NCI-H2107 treated with DMSO at 0.1 percent for 48 hours (cell line): ENCODE data around the gene ILRUN.
A peak's percentile ranks its signal among the peaks of the same experiment; 100 is the strongest.
"Not testable (repeated sequence)": the region's sequence is repeated elsewhere in the genome, so short reads cannot be mapped to it uniquely, and the experiment has no call there.

Experiments used
- DNase-seq: peaks from one replicate; lab custom pipeline; 2025; ENCODE audit not compliant: unreplicated experiment; lab: John Stamatoyannopoulos, UW

The ILRUN gene

DNA sequence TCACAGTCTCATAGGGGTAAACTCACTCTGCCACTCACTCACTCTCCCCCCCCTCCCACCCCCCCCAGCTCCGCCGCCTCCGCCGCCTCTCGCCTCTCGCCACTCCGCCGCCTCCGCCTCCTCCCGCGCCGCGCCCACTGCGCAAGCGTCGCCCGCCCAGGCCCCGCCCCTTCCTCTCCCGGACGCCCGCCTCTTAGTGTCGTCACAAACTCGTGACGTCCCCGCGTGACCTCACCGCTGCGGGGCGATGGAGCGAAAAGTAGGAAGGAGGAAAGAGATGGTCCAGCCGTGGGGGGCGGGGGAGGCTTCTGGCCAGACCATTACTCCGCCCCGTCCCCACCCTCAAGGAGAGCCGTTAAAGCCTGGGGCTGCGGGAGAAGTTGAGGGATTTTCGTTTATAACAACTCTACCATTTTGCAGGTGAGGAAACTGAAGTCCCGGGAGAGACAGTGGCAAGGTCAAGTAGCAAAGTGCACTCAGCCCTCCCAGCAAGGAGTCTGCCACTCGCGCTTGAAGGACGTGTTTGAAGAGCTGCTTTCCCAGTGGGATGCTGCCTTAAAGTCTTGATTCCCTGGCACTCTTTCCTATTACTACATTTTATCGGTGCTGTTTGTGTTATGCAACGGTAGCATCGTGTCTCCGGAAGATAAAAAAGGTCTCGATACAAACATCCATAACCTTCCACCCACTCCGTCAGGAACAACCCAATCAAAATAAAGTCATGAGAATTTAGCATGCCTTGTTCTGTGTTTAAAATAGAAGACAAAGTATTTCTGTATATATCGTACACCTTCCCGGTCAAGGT, at the start of gene ILRUN:
TSS of gene ILRUN (minus strand) at position 29 of the 805 bp plus-strand sequence. CDS start 164 bp downstream, outside the sequence.
- DNase-seq, result peak; percentile 64

DNA sequence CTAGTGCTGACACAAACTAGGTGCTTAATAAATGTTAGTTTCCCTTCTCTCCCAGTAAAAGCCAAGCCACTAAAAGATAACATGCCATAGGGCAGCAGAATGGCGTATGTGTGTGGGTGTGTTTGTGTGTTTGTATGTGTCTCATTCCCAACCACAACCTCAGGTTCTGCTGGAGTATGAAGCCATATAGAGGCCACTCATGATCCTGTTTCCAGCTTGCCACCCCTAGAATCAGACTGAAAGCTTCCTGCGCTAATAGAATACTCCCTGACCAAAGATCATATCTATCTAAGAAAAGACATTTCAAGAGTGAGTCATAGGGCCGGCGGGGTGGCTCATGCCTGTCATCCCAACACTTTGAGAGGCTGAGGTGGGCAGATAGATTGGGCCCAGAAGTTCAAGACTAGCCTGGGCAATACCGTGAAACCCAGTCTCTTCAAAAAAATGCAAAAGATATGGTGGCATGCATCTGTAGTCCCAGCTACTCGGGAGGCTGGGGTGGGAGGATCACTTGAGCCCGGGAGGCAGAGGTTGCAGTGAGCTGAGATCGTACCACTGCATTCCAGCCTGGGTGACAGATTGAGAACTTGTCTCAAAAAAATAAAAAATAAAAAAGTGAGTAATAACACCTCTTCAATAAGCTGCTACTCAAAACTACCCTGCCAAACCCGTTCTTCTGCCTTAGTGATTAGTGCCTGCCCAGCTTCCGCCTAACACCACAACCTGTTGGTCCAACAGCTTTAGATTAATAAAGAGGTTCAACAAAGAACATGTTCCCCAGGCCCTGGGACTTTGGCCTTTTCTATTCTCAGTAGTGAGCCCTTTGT, 48.9 kb upstream of the ILRUN start:
- no peak for DNase-seq

DNA sequence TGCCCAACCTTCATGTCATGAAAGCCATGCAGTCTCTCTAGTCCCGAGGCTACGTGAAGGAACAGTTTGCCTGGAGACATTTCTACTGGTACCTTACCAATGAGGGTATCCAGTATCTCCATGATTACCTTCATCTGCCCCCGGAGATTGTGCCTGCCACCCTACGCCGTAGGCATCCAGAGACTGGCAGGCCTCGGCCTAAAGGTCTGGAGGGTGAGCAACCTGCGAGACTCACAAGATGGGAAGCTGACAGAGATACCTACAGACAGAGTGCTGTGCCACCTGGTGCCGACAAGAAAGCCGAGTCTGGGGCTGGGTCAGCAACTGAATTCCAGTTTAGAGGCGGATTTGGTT, 47.7 kb upstream of the ILRUN start:
- not testable (repeated sequence) for DNase-seq

DNA sequence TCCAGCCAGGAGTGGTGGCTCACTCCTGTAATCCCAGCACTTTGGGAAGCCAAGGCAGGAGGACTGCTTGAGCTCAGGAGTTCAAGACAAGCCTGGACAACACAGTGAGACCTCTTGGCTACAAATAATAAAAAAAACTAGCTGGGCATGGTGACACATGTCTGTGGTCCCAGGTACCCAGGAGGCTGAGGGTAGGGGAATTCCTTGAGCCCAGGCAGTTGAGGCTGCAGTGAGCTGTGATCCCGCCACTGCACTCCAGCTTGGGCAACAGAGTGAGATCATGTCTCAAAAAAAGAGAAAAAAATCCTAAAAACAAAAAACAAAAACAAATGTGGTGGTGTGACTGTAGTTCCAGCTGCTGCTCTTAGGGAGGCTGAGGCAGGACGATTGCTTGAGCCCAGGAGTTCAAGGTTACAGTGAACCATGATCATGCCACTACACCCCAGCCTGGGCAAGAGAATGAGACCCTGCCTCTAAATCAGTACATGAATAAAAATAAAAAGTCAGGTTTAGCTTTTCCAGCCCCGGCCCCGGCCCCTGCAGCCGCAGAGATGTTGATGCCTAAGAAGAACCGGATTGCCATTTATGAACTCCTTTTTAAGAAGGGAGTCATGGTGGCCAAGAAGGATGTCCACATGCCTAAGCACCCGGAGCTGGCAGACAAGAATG, 47.2 kb upstream of the ILRUN start:
- no peak for DNase-seq

DNA sequence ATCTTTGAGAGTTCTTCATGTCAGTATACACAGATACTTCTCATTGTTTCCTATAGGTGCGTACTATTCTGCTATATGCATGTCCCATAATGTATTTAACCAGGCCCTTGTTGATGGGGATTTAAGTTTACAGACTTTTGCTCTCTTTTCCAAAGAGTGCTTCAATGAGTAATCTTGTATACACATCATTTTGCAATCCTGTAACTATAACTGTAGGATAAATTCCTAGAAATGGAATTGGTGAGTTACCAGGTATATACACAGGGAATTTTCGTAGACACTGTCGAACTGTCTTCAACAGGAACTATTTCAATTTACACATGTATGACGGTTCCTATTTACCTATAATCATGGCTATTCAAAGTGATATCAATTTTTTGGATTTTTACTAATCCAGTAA, 45.5 kb upstream of the ILRUN start:
- no peak for DNase-seq

DNA sequence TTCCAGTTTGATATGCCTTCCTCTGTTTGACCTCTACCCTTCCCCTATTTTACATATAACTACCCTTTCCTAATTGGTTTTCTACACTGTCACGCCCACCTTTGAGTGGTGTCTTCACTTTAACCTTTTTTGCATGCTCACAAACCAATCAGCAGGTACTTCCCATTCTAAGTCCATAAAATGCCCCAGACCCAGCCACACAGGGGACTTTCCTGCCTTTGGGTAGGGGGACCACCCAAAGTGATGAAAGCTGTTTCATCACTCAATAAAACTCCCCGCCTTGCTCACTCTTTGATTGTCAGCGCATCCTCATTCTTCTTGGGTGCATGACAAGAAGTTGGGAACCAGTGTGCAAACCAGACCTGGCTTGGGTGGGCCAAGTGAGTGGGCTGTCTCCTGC, 40.3 kb upstream of the ILRUN start:
- no peak for DNase-seq

DNA sequence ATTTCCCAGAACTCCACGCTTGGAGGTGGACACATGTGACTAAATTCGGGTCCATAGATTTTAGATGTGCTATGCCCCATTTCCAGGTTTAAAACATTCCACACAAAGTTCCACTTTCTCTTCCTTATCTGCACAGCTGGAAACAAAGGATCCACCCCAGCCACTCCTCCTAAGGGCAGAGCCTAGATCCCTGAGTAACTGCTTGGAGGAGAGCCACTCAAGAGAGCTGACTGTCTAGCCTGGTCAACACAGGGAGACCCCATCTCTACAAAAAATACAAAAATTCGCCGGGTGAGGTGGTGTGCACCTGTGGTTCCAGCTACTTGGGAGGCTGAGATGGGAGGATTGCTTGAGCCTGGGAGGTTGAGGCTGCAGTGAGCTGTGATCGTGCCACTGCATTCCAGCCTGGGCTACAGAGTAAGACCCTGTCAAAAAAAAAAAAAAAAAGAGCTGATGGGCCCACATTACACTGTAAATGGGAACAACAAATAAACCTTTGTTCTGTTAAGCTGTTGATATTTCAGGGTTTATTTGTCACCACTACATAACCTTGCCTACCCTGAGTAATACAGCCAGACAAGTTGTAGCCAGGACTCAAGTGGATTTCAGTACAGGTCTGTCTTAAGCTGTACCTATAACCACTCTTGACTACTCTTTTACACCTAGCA, 35.0 kb upstream of the ILRUN start:
- no peak for DNase-seq

DNA sequence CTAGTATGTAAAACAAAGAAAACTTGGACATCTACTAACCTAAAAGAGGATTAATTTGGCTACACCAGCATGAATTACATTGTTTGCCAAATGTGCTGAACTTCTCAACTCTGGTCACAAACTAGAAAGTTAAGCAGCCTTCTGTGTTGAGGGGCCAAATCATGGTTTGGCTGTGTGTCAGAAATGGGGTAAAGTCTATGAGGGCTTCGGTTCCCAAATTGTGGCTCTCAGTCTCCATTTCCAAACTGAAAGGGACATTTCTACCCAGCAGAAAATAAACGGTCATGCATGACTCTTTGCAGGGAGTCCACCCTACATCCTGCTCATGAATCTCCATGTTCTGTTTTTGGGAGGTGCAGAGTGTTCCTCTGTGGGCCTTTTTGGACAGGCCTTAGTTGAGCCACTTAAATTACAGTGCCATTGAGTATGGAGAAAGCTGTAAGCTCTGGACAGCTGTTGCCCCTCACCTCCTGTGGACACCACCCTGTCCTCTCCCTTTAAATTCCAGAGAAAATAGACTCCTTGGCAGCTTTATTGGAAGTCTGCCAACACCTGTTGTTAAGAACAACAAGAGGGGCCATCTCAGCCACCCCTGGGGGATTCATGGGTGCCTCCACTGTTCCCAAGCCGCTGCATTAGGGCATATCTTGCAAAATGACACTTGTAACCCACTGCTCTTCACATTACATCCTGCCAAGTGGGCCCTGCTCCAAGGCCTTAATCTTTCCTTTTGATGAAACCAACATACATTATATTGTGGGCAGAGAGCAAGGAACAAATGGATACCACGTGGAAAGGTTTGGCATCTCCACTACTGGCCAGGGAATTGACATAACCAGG, 33.3 kb upstream of the ILRUN start:
- peak; percentile 27 for DNase-seq

DNA sequence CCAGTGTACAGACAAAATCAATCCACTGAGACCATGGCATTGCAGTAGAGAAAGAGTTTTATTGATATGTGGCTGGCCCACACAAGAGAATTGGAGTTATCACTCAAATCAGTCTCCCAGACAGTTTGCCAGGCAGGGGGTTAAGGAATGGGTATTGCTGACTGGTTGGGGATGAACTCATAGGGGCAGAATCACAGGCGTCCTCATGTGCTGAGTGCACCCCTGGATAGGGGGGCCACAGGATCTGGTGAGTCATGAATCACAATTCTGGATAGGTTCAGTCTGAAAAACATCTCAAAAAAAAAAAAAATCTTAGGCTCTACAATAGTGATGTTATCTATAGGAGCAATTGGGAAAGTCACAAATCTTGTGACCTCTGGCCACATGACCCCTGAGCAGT, 29.5 kb upstream of the ILRUN start:
- DNase-seq, result no peak

DNA sequence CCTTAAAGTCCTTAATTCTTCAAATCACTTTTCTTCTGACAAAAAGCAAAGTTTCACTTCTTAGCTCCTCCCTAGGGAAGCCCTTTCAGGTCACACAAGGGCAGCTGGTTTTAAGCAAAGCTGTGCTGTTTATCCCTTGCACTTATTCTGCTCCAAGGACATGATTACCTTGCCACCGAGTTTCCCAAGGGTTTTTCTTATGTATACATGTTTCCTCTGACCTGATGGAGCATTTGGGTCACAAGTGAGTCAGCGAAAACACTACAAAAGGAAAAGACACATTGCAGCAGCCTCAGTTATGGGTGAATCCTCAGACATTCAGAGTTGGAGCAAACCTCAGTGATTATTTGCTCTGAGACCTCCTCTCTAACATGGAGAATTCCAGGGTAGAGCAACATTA, 26.6 kb upstream of the ILRUN start:
- DNase-seq, result no peak

DNA sequence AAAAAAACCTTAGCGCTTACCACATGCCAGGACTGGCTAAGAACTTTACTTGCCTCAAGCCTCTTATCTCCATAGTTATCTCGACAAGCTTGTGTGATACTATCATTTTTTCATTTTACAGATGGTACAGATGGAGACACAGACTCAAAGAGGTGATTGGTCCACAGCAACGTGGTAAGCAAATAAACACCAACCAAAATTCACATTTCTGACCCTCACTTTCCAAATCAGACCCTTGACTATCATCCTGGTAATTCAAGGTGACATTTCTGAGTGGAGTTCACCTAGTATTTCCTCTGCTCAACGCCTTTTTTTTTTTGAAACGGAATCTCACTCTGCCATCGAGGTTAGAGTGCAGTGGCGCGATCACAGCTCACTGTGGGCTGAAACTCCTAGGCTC, 25.9 kb upstream of the ILRUN start:
- no peak for DNase-seq

DNA sequence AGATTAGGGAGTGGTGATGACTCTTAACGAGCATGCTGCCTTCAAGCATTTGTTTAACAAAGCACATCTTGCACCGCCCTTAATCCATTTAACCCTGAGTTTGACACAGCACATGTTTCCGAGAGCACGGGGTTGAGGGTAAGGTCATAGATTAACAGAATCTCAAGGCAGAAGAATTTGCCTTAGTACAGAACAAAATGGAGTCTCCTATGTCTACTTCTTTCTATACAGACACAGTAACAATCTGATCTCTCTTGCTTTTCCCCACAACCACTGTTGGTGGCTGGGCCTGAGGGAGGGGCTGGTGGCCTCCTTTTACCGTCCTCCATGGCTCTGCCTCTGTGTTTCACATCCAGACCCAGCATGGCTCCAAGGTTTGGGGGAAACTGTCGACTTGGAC, 23.6 kb upstream of the ILRUN start:
- not testable (repeated sequence) for DNase-seq

DNA sequence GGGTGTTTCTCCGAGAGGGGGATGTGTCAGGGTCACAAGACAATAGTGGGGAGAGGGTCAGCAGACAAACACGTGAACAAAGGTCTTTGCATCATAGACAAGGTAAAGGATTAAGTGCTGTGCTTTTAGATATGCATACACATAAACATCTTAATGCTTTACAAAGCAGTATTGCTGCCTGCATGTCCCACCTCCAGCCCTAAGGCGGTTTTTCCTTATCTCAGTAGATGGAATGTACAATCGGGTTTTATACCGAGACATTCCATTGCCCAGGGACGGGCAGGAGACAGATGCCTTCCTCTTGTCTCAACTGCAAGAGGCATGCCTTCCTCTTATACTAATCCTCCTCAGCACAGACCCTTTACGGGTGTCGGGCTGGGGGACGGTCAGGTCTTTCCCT, 23.1 kb upstream of the ILRUN start:
- DNase-seq, result not testable (repeated sequence)

DNA sequence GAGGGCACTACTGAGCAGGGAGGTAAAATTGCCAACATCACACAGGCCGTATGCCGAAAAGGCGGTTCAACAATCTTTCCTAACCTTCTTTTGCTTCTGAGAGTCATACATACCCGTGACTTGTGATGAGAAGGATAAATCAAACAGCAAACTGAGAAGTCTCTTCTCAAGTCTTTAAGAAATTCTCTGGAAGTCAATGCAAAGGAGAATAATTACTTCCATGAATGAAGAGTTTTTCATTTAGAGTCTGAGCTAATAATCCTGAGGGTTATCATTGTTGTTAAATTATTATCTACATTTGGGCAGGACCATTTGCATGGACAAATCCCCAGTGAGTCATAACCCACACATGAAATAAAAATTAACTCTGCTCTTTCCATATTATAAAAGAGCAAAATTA, 22.4 kb upstream of the ILRUN start:
- DNase-seq, result no peak

DNA sequence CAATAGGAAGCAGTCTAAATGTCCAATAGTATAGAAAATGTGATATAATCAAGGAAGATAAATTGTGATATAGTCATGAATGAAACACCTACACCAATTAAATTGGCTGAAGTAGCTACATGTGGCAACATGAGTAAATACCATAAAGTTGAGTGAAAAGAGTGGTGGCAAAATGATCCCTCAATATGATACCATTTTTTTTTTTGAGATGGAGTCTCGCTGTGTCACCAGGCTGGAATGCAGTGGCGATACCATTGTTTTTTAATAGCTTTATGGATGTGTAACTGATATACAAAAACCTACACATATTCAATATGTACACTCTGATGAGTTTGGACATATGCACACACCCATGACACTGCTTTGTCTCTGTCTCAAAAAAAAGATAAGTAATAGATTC, 20.9 kb upstream of the ILRUN start:
- no peak for DNase-seq

DNA sequence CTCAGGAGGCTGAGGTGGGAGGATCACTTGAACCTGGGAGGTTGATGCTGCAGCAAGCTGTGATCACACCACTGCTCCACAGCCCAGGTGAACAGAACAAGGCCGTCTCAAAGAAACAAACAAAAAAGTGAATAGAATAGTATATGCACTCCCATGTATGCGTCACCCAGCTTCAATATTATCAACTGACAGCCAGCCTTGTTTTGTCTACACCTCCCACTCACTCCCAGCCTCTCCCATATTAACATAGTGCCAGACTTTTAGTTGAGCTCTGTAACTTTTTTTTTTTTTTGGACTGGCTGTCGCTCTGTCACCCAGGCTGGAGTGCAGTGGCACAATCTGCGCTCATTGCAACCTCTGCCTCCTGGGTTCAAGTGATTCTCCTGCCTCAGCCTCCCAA, 18.1 kb upstream of the ILRUN start:
- no peak for DNase-seq

DNA sequence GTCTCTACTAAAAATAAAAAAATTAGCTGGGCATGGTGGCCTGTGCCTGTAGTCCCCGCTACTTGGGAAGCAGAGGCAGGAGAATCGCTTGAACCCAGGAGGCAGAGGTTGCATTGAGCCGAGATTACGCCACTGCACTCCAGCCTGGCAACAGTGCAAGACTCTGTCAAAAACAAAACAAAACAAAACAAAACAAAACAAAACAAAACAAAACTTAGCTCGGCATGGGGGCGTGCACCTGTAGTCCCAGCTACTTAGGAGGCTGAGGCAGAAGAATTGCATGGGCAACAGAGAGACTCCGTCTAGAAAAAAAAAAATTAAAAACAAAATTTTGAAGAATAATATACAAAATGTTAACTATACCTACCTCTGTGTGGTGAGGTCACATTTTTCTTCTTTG, 16.3 kb upstream of the ILRUN start:
- not testable (repeated sequence) for DNase-seq

DNA sequence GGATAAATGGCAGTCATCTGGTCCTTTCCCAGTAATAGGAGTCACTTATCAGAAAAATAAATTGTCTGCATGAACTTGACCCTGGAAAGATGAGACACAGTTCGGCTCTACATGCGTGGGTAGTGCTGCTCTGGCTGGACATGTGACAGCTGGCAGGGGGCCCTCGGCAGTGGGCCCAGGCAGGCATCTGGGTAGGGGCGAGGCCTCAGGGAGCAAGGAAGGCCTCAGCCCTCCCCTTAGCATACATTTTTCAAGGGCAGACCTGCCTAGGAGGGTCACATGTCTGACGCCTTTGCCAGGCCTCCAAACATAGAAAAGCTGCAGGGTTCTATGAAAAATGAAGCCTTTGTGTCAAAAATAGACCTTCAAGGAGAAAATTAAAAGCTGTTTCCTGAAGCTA, 12.8 kb upstream of the ILRUN start:
- no peak for DNase-seq

DNA sequence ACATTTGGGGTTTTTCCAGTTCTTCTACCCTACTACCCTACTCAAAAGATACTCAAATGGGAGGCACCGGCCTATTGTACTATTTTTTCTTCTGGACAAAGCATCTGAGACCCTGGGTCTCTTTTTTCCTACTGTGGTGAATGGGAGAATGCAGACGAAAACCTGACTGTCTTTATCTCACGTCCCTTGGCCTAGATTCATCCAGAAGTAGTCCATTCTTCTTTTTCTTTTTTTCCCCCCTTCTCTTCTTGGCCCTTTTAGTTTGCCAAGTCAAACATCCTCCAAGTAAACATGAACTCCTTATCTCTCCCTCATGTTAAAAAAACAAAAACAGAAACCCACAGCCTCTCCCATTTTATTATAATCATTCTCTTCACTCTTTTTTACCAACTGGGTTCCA, 8.7 kb upstream of the ILRUN start:
- DNase-seq, result no peak

DNA sequence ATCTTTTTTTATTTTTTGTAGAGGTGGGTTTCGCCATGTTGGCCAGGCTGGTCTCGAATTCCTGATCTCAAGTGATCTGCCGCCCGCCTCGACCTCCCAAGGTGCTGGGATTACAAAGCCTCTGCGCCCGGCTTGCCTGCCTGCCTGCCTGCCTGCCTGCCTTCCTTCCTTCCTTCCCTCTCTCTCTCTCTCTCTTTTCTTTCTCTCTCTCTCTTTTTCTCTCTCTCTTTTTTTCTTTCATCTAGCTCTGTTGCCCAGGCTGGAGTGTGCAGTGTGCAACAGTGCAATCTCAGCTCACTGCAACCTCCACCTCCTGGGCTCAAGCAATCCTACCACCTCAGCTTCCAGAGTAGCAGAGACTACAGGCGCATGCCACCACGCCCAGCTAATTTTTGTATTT, 4.6 kb upstream of the ILRUN start:
- no peak for DNase-seq
